Fibroblast of lung (primary cell): ENCODE data around the gene CRIP1.

Experiments used
- EZH2 ChIP-seq: IDR thresholded peaks from 2 replicates; pipeline ENCODE4 v1.5.1; 2012; ENCODE audit warnings: low read length, control low read depth, mild to moderate bottlenecking; ENCODE audit errors: missing control alignments
- TF ChIP-seq, protein P1 (sequence below), 2 donors: IDR thresholded peaks in 1 of 2; conservative IDR thresholded peaks in 1 of 2; 1 replicate in 1 of 2; 2 replicates in 1 of 2; pipeline ENCODE4 v1.5.1; 2011 to 2012; ENCODE audit warnings: low read length in 2 of 2, control low read depth in 1 of 2, inconsistent platforms in 1 of 2, low read depth in 1 of 2, mild to moderate bottlenecking in 1 of 2

DNA sequence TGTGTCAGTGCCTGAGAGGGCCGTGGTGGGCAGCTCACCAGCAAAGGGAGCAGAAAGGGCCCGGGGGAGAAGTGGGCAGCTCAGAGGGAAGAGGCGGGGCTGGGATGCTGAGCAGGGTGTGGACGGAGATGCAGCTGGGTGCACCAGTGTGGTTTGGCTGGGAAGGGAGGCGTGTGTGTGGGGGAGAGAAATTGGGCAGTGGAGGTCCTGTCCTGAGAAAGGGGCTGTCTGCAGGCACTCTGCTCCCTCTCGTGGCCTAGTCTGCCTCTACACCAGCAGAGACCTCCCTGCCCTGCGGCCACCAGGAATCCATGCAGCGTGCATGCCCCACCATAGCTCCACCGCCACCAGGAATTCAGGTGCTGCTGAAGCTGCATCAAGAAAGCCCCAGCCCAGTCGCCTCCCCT is 46.1 kb downstream of the CRIP1 start:
- no peak for TF ChIP-seq EZH2
- TF ChIP-seq, protein P1, sequence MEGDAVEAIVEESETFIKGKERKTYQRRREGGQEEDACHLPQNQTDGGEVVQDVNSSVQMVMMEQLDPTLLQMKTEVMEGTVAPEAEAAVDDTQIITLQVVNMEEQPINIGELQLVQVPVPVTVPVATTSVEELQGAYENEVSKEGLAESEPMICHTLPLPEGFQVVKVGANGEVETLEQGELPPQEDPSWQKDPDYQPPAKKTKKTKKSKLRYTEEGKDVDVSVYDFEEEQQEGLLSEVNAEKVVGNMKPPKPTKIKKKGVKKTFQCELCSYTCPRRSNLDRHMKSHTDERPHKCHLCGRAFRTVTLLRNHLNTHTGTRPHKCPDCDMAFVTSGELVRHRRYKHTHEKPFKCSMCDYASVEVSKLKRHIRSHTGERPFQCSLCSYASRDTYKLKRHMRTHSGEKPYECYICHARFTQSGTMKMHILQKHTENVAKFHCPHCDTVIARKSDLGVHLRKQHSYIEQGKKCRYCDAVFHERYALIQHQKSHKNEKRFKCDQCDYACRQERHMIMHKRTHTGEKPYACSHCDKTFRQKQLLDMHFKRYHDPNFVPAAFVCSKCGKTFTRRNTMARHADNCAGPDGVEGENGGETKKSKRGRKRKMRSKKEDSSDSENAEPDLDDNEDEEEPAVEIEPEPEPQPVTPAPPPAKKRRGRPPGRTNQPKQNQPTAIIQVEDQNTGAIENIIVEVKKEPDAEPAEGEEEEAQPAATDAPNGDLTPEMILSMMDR (conservative IDR thresholded peaks at IDR 0.05 in 1 of 2, IDR thresholded peaks at IDR 0.05 in 1 of 2; ENCODE audit: low read depth in 1 of 2, low read length in 2 of 2), result peak; percentile 25 to 48
